Measurements from ENCODE around the gene PFKFB2.

The PFKFB2 gene

DNA sequence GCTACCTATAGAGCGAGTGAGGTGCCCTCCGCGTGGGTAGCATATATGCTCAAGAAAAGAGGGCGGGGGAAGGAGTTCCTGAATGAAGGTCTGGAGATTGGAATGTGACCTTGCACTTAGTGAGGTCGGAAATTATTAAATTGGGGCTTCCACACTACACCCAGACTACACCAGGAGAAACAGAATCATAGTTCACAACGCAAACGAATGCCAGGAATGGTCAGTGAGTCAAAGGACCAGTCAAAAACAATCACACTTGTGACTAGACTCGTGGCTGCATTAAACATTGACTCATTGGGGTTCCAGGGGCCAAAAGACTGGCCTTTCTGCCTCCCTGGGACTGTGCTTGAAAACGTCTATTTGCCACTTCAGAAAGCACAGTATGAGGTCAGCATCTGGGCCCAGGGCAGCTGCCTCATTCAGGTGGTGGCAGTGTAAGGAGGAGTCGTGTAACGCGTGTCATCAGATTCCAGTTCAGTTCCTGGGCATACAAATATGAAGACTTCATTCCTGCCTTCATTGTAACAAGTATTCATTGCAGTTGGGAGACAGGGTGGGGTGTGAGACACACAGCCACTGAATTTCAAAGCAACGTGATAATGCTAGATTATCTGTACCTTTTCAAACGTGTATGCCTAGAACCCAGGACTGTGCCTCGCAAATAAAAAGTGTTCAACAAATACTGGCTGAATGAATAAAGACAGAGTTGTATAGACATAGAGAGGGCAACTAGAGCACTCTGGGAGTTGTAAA is 1.7 kb upstream of the PFKFB2 start, which contains the start of gene YOD1:
YOD1 (minus strand) TSS at position 18 of the 753 bp plus-strand sequence. CDS start 178 bp downstream, outside the sequence.
- H3K4me3 ChIP-seq (ENCODE audit: low read depth, low read length) = peak within 1 kb of the TSS; percentile 89
- no peak for TF ChIP-seq CTCF (IDR thresholded peaks at IDR 0.05; ENCODE audit: low read depth, low read length)

- no peak overlapping the region for H3K4me3 ChIP-seq (ENCODE audit: low read depth, low read length)
- TF ChIP-seq CTCF (IDR thresholded peaks at IDR 0.05; ENCODE audit: low read depth, low read length) = no peak
These were observed 1.4 kb downstream of the PFKFB2 start for GRCh38 chr1:207054491-207054890.

GRCh38 chr1:207055386-207056001 is 2.4 kb downstream of the PFKFB2 start:
- no peak for TF ChIP-seq CTCF (IDR thresholded peaks at IDR 0.05; ENCODE audit: low read depth, low read length)
- no peak overlapping the region for H3K4me3 ChIP-seq (ENCODE audit: low read depth, low read length)

DNA sequence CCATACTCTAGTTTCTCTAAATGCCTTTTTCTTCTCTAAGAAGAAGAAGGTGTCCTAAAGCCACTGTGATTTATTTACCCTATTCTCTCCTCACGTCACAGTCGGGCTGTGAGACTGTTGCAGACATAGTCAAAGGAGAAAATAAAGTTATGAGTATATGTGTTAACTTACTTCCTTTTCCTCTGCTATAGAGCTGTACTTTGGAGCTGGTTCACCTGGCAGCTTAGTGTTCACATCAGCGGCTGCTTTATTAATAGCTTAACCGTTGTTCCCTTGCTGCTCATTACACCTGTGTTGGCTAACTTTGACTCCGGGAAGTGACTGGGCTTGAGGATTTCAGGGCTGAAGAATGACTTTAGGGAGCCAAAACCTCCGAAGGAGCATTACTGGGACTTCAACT is 3.6 kb downstream of the PFKFB2 start:
- H3K4me3 ChIP-seq (ENCODE audit: low read depth, low read length) = no peak overlapping the region
- no peak for TF ChIP-seq CTCF (IDR thresholded peaks at IDR 0.05; ENCODE audit: low read depth, low read length)

DNA sequence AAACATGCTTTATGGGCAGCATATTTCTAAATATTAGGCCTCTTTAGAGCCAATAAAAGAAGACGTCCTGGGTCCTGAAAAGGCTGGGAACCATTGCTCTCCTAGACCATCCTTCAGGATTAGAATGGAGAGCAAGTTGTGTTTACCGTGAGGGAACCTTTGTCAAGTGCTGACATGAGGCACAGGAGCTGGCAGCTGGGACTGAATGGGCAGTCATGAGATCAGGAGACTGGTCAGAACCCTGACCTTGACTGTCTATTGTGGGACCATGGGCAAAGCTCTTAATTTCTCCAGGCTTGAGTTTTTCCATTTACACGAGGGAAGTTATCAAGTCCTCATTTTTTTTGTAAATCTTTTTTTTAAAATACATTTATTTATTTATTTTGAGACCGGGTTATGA is 5.2 kb downstream of the PFKFB2 start:
- no peak overlapping the region for H3K4me3 ChIP-seq (ENCODE audit: low read depth, low read length)
- TF ChIP-seq CTCF (IDR thresholded peaks at IDR 0.05; ENCODE audit: low read depth, low read length) = no peak

- no peak for TF ChIP-seq CTCF (IDR thresholded peaks at IDR 0.05; ENCODE audit: low read depth, low read length)
- H3K4me3 ChIP-seq (ENCODE audit: low read depth, low read length) = no peak overlapping the region
These were observed 6.1 kb downstream of the PFKFB2 start for GRCh38 chr1:207058878-207059867.
